Uterus (tissue), 4 donors: Measurements from ENCODE around the gene RAD51B. TPM values are rescaled to one million over a fixed set of nuclear protein-coding genes. Genes with fewer than 3 reads are reported as not detected.
A peak's percentile ranks its signal among the peaks of the same experiment; 100 is the strongest.

Source experiments
- DNase-seq, 2 donors: peaks; one replicate each; pipeline ENCODE4 v3.0.0-alpha.2; 2019 to 2020
- H3K27ac ChIP-seq, 2 donors: fragments of 200-600 bp; sonication (generic); 1 replicate in 1 of 2; 2 replicates in 1 of 2; pipeline ENCODE4 v1.5.1; 2016 to 2018
- H3K27me3 ChIP-seq, 2 donors: fragments of 200-600 bp; sonication (generic); one replicate each; pipeline ENCODE4 v1.5.1; 2018 to 2019; ENCODE audit warnings: control low read depth in 1 of 2
- H3K36me3 ChIP-seq, 2 donors: fragments of 200-600 bp; sonication (generic); one replicate each; pipeline ENCODE4 v1.5.1; 2019; ENCODE audit warnings: control low read depth in 1 of 2
- H3K4me1 ChIP-seq, 2 donors: fragments of 200-600 bp; sonication (generic); one replicate each; pipeline ENCODE4 v1.5.1; 2018 to 2019; ENCODE audit warnings: control low read depth in 1 of 2
- H3K4me3 ChIP-seq, 2 donors: fragments of 200-600 bp; sonication (generic); 1 replicate in 1 of 2; 2 replicates in 1 of 2; pipeline ENCODE4 v1.5.1; 2018 to 2019; ENCODE audit warnings: mild to moderate bottlenecking in 1 of 2
- H3K9me3 ChIP-seq, 2 donors: fragments of 200-600 bp; sonication (generic); one replicate each; pipeline ENCODE4 v1.5.1; 2019; ENCODE audit warnings: control low read depth in 1 of 2
- CTCF ChIP-seq, 4 experiments: fragments of 200-600 bp in 2 of 4; fragments of 450-650 bp in 2 of 4; sonication (generic) in 2 of 4; IDR thresholded peaks; one replicate each; pipeline ENCODE4 v1.5.1; 2016 to 2019; ENCODE audit warnings: antibody characterized with exemption in 4 of 4, mild to moderate bottlenecking in 2 of 4, moderate library complexity in 1 of 4
- POLR2A ChIP-seq, 2 donors: fragments of 450-650 bp; IDR thresholded peaks; one replicate each; pipeline ENCODE4 v1.6.1; 2016; ENCODE audit warnings: antibody characterized with exemption in 2 of 2, mild to moderate bottlenecking in 1 of 2, moderate library complexity in 1 of 2
- intact Hi-C: fragments of 100-400 bp; cut with DNase I; formaldehyde crosslinking; loops from one replicate; pipeline ENCODE4 v1.15.1; 2023; ENCODE audit warnings: low total_unique reads
- total RNA-seq, 4 donors: library from RNA; depleted of rRNA in 3 of 4; stranded (reverse); fragments of >200 nt in 3 of 4; gene quantifications; one replicate each; pipeline versions ENCODE4 v1.1.0 to v1.2.4, GENCODE V29; 2014 to 2023
- donor health status: DM: yes; HTN: yes; CAD: no.

The RAD51B gene
- total RNA-seq, 4 donors from 2014 or later: 29.5 to 100.0 (median 70.3) TPM

GRCh38 chr14:68446243-68447040 is 626.9 kb downstream of the RAD51B start:
- Histone ChIP-seq H3K4me1 (no peaks in the 10 kb centered on the region), H3K27ac (peak overlapping the region; percentile 51 to 52)

GRCh38 chr14:68447581-68448251 is 628.1 kb downstream of the RAD51B start:
- no peaks in the 10 kb centered on the region for H3K9me3 ChIP-seq
- no peaks in the 10 kb centered on the region for H3K4me1 ChIP-seq
- peak overlapping the region; percentile 51 to 52 for H3K27ac ChIP-seq
- DNase-seq: no peak
- intact Hi-C loops: no loop called here
- no peak overlapping the region for H3K4me3 ChIP-seq
- H3K36me3 ChIP-seq: no peaks in the 10 kb centered on the region
- H3K27me3 ChIP-seq: no peaks in the 10 kb centered on the region
- TF ChIP-seq CTCF (IDR thresholded peaks at IDR 0.05) (no peak), POLR2A (IDR thresholded peaks at IDR 0.05) (no peak)

More at GRCh38 chr14:68446243-68447040, 626.9 kb downstream of the RAD51B start:
- Histone ChIP-seq H3K36me3 (no peaks in the 10 kb centered on the region), H3K27me3 (no peaks in the 10 kb centered on the region), H3K4me3 (no peak overlapping the region), H3K9me3 (no peaks in the 10 kb centered on the region)
- DNase-seq: no peak
- intact Hi-C loops: no loop called here
- TF ChIP-seq POLR2A (IDR thresholded peaks at IDR 0.05) (no peak), CTCF (IDR thresholded peaks at IDR 0.05) (no peak)

DNA sequence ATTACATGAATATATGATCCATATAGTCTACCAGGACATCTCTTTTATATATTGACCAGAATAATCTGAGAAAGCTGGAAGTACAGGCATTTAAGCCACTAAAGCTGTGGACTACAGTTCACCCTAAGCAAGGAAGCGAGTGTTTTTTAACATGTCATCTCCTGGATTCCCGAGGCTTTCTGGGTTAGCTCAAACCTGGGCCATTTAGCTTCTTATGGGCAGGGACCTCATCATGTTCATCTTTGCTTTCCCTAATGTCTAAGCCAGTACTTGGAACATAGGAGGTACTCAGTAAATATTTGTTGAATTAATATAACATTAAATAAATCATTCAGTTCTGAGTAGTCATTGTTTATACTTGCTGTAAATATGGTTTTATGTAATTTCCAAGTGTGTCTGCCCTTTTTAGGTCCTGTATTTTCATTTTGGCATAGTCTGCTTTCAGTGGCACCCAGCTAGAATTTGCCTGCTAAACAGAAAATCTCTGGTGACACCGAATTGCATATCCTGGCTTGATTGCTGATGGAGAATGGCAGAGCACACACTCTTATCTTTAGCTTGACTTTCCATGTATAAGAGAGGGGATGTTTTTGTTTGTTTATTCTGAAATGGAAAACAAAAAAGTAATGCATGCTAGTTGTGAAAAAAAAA is 628.8 kb downstream of the RAD51B start:
- no peaks in the 10 kb centered on the region for H3K4me1 ChIP-seq
- no peaks in the 10 kb centered on the region for H3K36me3 ChIP-seq
- H3K9me3 ChIP-seq: no peaks in the 10 kb centered on the region
- no peak for TF ChIP-seq CTCF (IDR thresholded peaks at IDR 0.05)
- no peak for TF ChIP-seq POLR2A (IDR thresholded peaks at IDR 0.05)
- no peaks in the 10 kb centered on the region for H3K27me3 ChIP-seq
- peak overlapping the region; percentile 51 to 52 for H3K27ac ChIP-seq
- no peak for DNase-seq
- intact Hi-C loops: no loop called here
- H3K4me3 ChIP-seq: no peak overlapping the region

GRCh38 chr14:68449561-68450181 is 630.1 kb downstream of the RAD51B start:
- intact Hi-C loops: no loop called here
- Histone ChIP-seq H3K9me3 (peaks cover 0 to 2% of the 10 kb centered on the region in 2 donors), H3K4me3 (no peak overlapping the region), H3K36me3 (no peaks in the 10 kb centered on the region), H3K27me3 (no peaks in the 10 kb centered on the region), H3K4me1 (no peaks in the 10 kb centered on the region), H3K27ac (peak overlapping the region; percentile 9 to 61)
- DNase-seq: no peak
- TF ChIP-seq POLR2A (IDR thresholded peaks at IDR 0.05) (no peak), CTCF (IDR thresholded peaks at IDR 0.05) (no peak)
